Keratinocyte (primary cell): ENCODE results near the gene HCFC1. TPM values are rescaled to one million over a fixed set of nuclear protein-coding genes. Genes with fewer than 3 reads are reported as not detected.

ENCODE experiments used
- DNase-seq: peaks from one replicate; pipeline ENCODE4 v3.0.0-alpha.2; 2011; ENCODE audit warnings: low read depth, missing footprints, low spot score
- FAIRE-seq: peaks from 2 replicates; lab custom pipeline; 2011; peaks lifted over from hg19 to GRCh38; lab: Jason Lieb, UNC
- H2AFZ ChIP-seq: 2 replicates; pipeline ENCODE4 v1.6.0; 2012; ENCODE audit warnings: low read length, control low read depth, inconsistent platforms; ENCODE audit not compliant: control insufficient read depth
- H3K27ac ChIP-seq: 2 replicates; pipeline ENCODE4 v1.5.1; 2011; ENCODE audit warnings: low read length; ENCODE audit not compliant: control insufficient read depth, insufficient read depth
- H3K27me3 ChIP-seq: 3 replicates; pipeline ENCODE4 v1.6.0; 2011; ENCODE audit warnings: low read length; ENCODE audit not compliant: control insufficient read depth, insufficient read depth; ENCODE audit errors: extremely low read depth
- H3K36me3 ChIP-seq, 2 experiments: 2 replicates in 1 of 2; 3 replicates in 1 of 2; pipeline ENCODE4 v1.5.1; 2011; ENCODE audit warnings: low read length in 2 of 2, mild to moderate bottlenecking in 1 of 2; ENCODE audit not compliant: control insufficient read depth in 2 of 2, insufficient read depth in 2 of 2; ENCODE audit errors: extremely low read depth in 1 of 2
- H3K4me1 ChIP-seq: 3 replicates; pipeline ENCODE4 v1.5.1; 2011; ENCODE audit warnings: low read length; ENCODE audit not compliant: control insufficient read depth, insufficient read depth; ENCODE audit errors: extremely low read depth
- H3K4me2 ChIP-seq: 3 replicates; pipeline ENCODE4 v1.6.0; 2011; ENCODE audit warnings: low read depth, low read length; ENCODE audit not compliant: control insufficient read depth, insufficient read depth; ENCODE audit errors: extremely low read depth
- H3K4me3 ChIP-seq, 3 experiments: fragments of 200-600 bp in 1 of 3; sonication (generic) in 1 of 3; 2 replicates in 2 of 3; 3 replicates in 1 of 3; pipeline ENCODE4 v1.5.1; 2011 to 2016; ENCODE audit warnings: low read length in 3 of 3, mild to moderate bottlenecking in 3 of 3, control low read depth in 2 of 3, inconsistent platforms in 1 of 3, low read depth in 1 of 3, mixed read lengths in 1 of 3, mixed run types in 1 of 3, moderate library complexity in 1 of 3; ENCODE audit not compliant: control insufficient read depth in 2 of 3, insufficient read depth in 2 of 3; ENCODE audit errors: extremely low read depth in 1 of 3
- H3K79me2 ChIP-seq: 2 replicates; pipeline ENCODE4 v1.6.0; 2012; ENCODE audit warnings: low read length; ENCODE audit not compliant: control insufficient read depth, insufficient read depth
- H3K9ac ChIP-seq: 3 replicates; pipeline ENCODE4 v1.6.0; 2011; ENCODE audit warnings: low read length; ENCODE audit not compliant: control insufficient read depth, insufficient read depth; ENCODE audit errors: extremely low read depth
- H3K9me1 ChIP-seq: 3 replicates; pipeline ENCODE4 v1.6.0; 2011; ENCODE audit warnings: low read length; ENCODE audit not compliant: control insufficient read depth, insufficient read depth; ENCODE audit errors: extremely low read depth
- H3K9me3 ChIP-seq: 2 replicates; pipeline ENCODE4 v1.5.1; 2012; ENCODE audit warnings: low read depth, low read length; ENCODE audit not compliant: control insufficient read depth
- H4K20me1 ChIP-seq: 3 replicates; pipeline ENCODE4 v1.6.0; 2011; ENCODE audit warnings: low read length; ENCODE audit not compliant: control insufficient read depth, insufficient read depth; ENCODE audit errors: extremely low read depth
- CTCF ChIP-seq, 3 experiments: IDR thresholded peaks in 1 of 3; conservative IDR thresholded peaks in 1 of 3; optimal IDR thresholded peaks in 1 of 3; 2 replicates in 2 of 3; 3 replicates in 1 of 3; pipeline versions ENCODE3 to v1.5.1; 2011; ENCODE audit warnings: low read length in 3 of 3, mild to moderate bottlenecking in 3 of 3, moderate library complexity in 2 of 3, control low read depth in 1 of 3, inconsistent platforms in 1 of 3; ENCODE audit not compliant: insufficient read depth in 2 of 3; ENCODE audit errors: extremely low read depth in 1 of 3
- EZH2 ChIP-seq: IDR thresholded peaks from one replicate; pipeline ENCODE4 v1.6.1; 2012; ENCODE audit warnings: inconsistent platforms, mild to moderate bottlenecking, low read length, moderate library complexity
- dilution Hi-C: fragments of 300-500 bp; cut with MboI; formaldehyde crosslinking; loops from one replicate; pipeline ENCODE4 v1.7.0; 2020; ENCODE audit warnings: low sequenced_read_pairs; ENCODE audit not compliant: extremely low pct_ligation_motif_present
- polyA plus RNA-seq, 5 experiments: library from polyadenylated mRNA; depleted of rRNA in 3 of 5; stranded (reverse) in 3 of 5; stranded (forward) in 1 of 5; unstranded in 1 of 5; fragments of >200 nt; gene quantifications; 1 replicate in 1 of 5; 2 replicates in 3 of 5; 3 replicates in 1 of 5; pipeline versions ENCODE4 v1.2.1 to v1.2.3, GENCODE V29; 2011 to 2012; ENCODE audit warnings: missing spikeins in 2 of 5, low read depth in 1 of 5, low replicate concordance in 1 of 5

HCFC1 gene
- polyA plus RNA-seq, 1 donor (not counting 4 experiments of a cell fraction or from before 2014, with no cell fraction given) = 2.7 TPM

GRCh38 chrX:153929576-153929975, 42.0 kb downstream of the HCFC1 start:
- Histone ChIP-seq H3K27me3 (no peaks in the 10 kb centered on the region), H3K4me2 (no peak overlapping the region), H2AFZ (no peak overlapping the region), H3K36me3 (peaks cover 6 to 9% of the 10 kb centered on the region in 2 experiments), H3K9me1 (no peaks in the 10 kb centered on the region), H3K4me3 (no peak overlapping the region), H3K9me3 (no peaks in the 10 kb centered on the region), H4K20me1 (no peaks in the 10 kb centered on the region), H3K9ac (no peak overlapping the region), H3K79me2 (peaks cover 26% of the 10 kb centered on the region), H3K27ac (no peak overlapping the region), H3K4me1 (peaks cover 14% of the 10 kb centered on the region)
- dilution Hi-C loops = no loop called here
- TF ChIP-seq EZH2 (no peak), CTCF (optimal IDR thresholded peaks at IDR 0.05 in 1 of 3, IDR thresholded peaks at IDR 0.05 in 1 of 3, conservative IDR thresholded peaks at IDR 0.05 in 1 of 3; ENCODE audit: extremely low read depth in 1 of 3, insufficient read depth in 2 of 3, low read length in 3 of 3) (no peak)
- no peak for FAIRE-seq
- DNase-seq = no peak

- dilution Hi-C loops = no loop called here
- Histone ChIP-seq H3K4me3 (no peak overlapping the region), H3K27ac (peak overlapping the region; percentile 14), H4K20me1 (no peaks in the 10 kb centered on the region), H3K4me2 (no peak overlapping the region), H3K27me3 (no peaks in the 10 kb centered on the region), H3K9ac (no peak overlapping the region), H3K36me3 (peaks cover 6 to 9% of the 10 kb centered on the region in 2 experiments), H2AFZ (no peak overlapping the region), H3K9me1 (no peaks in the 10 kb centered on the region), H3K79me2 (peaks cover 18% of the 10 kb centered on the region), H3K9me3 (no peaks in the 10 kb centered on the region), H3K4me1 (peaks cover 12% of the 10 kb centered on the region)
- no peak for TF ChIP-seq CTCF (optimal IDR thresholded peaks at IDR 0.05 in 1 of 3, IDR thresholded peaks at IDR 0.05 in 1 of 3, conservative IDR thresholded peaks at IDR 0.05 in 1 of 3; ENCODE audit: extremely low read depth in 1 of 3, insufficient read depth in 2 of 3, low read length in 3 of 3)
- no peak for DNase-seq
- FAIRE-seq = no peak
These were observed 42.8 kb downstream of the HCFC1 start for GRCh38 chrX:153928846-153929245.
